TTC549 (cell line): ENCODE results near the gene ARMH1.
"Not testable (repeated sequence)": the region's sequence is repeated elsewhere in the genome, so short reads cannot be mapped to it uniquely, and the experiment has no call there.

Source experiments
- FAIRE-seq: peaks from 2 replicates; lab custom pipeline; 2012; peaks lifted over from hg19 to GRCh38; lab: Jason Lieb, UNC

ARMH1 gene

DNA sequence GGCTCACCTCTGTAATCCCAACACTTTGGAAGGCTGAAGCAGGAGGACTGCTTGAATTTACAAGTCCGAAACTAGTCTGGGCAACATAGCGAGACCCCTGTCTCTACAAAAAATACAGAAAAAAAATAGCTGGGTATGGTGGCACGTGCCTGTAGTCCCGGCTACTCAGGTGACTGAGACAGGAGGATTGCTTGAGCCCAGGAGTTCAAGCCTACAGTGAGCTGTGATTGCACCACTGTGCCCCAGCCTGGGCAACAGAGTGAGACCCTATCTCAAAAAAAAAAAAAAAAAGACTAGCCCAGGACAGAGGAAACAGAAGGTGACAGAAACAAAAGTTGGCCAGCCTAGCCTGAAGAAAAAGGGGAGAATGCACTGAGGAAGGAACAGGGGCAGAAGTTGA is 21.2 kb downstream of the ARMH1 start:
- no peak for FAIRE-seq

DNA sequence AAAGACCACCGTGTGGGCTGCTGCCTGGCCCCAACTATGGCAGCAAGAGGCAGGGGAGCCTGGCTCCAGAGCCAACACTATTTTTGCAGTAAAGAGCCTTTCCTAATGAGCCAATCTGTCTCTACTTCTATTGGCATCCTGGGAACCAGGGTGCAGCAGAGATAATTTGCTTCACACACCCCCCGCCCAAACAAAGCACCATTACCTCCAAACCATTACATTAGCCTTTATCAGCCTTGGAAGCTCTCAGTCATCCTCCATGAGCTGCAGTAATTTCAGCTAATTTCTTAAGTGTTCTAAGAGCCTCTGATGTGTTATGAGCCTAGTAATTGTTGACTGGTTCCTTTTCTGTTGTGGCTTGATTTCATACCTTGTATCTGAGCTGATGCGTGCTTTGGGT is 21.6 kb downstream of the ARMH1 start:
- no peak for FAIRE-seq

DNA sequence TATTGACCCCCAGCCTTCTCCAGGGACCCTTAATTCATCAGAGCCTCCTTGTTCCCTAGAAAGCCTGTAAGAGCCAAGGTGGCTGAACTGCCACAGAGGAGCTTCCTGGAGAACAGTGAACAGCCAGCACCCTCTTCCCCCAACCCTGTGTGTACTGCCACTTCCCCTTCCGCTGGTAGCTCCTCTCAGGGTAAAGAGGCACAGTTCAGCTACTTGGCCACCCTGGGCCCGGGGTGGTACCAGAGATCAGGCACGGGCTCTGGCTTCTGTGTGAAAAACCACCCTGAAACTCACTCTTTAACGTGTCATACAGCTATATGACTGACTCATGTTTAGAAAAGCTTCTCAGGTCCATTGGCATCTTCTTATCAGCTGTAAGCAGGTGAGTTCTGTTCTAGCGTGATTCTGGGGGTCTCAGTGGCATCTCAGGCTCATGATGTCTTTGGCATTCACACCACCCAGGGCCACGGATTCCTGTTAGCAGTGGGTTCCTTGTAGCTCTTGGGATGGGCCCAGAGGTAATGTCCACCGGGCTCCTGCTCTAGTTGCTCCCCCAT is 22.4 kb downstream of the ARMH1 start:
- no peak for FAIRE-seq

DNA sequence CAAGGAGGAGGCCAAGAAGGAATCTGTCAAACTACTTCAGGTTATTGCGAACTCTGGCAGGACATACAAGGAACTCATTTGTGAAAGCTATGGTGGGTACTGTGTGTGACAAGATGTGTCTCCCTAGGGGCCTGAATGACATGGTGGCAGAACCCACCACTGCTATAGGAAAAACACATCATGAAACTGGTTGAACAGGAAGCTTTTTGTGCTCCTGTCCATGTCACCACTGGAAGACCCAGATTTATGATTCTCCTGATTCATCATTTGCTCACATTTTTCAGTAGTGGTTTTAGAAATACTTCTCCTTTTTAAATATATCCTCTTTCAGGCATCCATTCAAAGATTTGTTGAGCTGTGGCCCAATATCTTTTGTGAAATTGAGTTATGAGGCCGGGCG is 23.6 kb downstream of the ARMH1 start:
- no peak for FAIRE-seq

DNA sequence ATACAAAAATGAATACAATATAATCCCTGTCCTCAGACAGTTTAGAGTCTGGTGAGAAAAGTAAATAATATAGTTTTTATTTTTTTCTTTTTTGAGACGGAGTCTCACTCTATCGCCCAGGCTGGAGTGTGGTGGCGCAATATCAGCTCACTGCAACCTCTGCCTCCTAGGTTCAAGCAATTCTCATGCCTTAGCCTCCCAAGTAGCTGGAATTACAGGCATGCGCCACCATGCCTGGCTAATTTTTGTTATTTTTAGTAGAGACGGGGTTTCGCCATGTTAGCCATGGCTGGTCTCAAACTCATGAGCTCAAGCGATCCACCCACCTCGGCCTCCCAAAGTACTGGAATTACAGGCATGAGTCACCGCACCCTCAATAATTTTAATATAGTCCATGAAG is 24.9 kb downstream of the ARMH1 start:
- FAIRE-seq = not testable (repeated sequence)

DNA sequence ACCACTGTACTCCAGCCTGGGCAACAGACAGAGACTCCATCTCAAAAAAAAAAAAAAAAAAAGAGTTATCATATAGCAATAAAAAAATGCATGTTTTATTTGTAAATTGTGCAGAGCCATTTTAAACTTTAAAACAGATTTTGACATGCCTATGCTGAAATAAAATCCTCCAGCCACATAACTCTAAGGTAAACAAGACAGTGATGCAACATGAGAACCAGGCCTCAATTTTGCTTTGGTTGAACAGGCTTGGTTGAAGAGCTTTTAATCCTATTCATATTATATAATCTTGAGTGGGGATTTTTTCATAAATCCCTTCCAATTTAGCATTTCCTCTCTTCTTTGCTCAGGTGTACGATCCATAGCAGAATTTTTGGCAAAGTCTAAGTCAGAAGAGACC is 26.1 kb downstream of the ARMH1 start:
- FAIRE-seq = no peak

DNA sequence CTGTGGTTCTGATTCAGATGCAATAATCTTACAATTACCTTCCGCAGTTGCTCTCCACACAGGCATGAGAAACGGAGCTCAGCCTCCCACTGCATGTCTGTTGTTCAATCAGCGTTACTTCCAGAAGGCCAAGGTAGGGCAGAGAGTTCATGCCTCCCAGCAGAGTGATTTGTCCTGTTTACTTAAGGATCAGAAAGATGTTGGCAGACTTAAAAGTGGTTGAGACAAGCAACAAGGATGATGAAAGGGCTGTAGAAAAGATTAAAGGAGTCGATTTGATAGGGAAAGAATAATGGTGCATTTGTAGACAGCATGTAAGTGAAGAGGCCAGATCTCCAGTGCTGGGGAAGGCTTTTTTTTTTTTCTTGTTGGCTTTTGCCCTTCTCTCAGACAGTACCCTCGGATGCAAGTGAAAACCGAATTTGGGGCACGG is 26.6 kb downstream of the ARMH1 start:
- no peak for FAIRE-seq

DNA sequence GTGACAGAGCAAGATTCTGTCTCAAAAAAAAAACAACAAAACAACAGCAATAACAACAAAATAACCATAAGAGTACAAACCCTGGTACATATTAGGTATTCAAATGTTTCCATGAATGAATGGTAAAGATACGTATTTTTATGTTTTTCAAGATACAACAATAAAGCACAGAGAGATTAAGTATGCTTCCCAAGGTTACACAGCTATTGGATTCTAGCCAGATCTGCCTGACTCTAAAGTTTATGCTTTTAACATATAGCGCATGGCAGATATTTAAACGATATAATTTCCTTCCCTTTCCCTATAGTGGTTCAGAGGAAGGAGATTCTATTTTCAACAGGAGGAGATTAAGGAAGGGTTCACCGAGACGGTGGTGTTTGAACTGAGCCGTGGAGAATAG is 31.0 kb downstream of the ARMH1 start:
- FAIRE-seq = no peak

DNA sequence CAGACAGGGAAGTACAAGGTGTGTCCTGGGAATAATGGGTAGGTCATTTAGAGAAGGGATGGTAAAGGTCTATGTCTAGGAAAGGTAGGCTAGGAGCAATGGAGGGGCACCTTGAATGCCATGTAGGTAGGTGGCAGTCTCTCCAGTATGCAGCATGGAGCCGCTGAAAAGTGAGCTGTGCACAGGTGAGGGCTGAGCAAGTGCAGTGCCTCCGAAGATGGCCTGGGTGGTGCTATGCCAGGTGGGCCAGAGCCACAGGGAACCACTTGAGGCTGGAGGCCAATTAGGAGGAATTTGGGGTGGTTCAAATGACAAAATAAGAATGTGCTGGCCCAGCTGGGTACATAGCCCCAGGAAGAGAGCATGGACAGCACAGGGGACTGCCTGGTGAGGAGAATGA is 31.4 kb downstream of the ARMH1 start:
- FAIRE-seq = no peak

DNA sequence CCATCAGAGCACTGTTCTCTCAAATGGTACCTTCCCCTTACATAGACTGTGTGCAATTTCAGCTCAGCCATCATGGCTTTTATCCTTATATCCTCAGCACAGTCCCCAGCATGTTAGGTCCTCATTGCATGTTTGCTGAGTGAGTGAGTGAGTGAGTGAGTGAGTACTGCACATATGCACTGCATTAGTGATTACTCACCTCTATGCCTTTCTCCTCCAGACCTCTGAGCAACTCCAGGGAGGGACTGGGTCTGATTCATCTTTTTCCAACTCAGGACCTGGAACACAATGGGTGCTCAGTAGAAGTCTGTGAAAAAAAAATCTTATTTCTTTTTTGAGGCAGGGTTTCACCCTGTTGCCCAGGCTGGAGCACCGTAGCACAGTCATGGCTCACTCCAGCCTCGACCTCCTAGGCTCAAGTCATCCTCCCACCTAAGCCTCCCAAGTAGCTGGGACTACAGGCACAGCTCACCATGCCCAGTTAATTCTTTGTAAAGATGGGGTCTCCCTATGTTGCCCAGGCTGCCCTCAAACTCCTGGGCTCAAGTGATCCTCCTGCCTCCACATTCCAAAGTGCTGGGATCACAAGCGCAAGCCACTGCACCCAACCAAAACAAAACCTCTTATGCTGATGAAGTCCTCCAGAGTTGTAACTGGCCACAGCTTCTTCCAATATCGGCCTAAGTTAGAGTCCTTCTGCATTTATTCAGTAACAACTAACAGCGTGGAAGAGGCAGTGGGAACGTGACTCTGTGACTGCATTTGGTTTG is 32.8 kb downstream of the ARMH1 start:
- FAIRE-seq = no peak

DNA sequence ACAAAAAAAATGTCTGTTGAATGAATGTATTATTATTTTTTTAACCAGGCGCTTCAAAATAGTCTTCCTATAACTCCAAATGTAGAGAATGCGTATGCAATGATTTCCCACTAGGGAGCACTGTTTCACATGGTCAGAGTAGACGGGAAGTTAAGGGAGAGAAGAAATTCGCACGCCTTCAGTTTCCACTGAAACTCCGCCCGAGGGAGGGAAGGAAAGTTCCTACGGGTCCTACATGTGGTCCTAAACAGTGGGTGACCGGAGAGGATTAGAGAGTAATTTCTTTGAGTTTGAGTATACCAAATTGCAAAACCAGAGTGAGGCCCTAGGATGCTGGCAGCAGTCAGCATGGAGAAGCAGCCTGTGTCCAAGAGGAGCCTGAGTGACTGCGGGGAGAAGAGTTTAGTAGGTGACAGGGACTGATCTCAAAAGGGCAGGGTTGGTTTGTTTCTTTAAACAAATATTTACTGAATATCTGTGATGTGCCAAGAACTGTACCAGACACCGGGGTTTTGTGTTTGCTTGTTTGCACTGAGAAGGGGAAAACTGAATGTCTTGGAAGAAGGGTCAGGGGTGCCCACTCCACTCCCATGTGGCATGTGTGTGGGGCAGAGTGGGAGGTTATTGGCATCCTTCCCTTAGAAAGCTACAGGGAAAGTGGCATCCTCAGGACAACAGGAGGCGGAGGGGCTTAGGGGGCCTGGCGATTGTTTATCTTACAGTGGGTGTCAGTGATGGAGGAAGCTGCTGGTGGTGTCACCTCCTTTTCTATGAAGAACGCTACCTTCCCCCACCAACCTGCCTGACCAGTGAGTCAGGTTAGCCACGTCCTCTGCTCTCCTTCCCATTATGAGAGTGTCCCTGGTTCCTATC is 33.7 kb downstream of the ARMH1 start:
- peak; percentile 64 for FAIRE-seq

DNA sequence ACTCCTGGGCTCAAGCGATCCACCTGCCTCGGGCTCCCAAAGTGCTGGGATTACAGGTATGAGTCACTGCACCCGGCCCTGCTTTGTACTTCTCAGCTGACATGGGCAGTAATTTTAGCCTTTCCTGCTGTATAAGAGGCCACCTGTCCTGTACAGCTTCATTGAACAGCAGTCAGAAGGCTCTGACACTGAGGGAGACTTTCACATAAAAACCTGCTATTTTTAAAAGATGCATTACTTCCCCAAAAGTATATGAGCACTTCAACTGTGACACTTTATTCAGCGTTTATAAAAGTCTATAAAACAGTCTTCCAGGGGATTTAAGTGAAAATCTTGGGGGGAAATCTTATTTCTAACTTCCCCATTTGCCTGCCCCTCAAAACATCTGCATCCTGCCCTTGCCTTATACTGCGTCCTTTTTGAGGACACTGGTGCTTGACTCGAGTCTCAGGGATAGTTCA is 38.8 kb downstream of the ARMH1 start:
- no peak for FAIRE-seq

DNA sequence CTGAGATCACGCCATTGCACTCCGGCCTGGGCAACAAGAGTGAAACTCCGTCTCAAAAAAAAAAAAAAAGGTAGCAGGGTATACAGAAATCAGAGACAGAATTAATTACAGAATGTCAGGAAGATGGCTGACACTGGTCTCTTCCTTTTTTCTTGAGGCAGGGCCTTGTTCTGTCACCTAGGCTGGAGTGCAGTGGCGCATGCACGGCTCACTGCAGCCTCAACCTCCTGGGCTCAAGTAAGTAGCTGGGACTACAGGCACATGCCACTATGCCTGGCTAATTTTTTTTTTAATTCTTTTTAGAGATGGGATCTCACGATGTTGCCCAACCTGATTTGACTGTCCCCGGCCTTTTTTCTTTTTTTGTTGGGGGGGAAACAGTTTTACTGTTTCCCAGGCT is 40.0 kb downstream of the ARMH1 start:
- no peak for FAIRE-seq

DNA sequence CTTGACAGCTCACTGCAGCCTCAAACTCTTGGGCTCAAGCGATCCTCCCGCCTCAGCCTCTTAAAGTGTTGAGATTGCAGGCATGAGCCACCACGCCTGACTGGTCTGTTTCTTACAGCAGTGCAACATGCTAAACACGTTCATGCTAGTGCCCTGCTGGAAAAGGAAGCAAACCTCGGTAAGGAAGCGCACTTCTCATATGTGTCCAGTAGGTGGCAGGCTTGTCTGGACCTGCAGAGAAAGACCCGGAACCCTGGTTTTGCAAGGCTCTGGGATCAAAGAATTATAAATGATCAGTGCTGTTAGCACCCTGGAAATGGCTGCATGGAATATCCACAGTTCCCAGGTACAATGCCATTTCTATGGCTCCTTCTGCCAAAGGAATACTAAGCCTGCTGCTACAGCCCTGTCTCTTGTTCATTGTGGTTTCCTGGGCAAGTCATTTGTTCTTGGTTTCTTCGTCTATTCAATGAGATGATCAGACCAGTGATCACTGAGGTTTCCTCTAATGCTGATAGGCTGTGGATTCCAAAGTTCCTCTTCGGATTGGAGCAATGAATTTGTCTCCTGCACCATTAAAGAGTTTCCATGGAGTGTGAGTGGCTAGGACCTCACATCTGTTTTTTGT is 40.5 kb downstream of the ARMH1 start:
- FAIRE-seq = peak; percentile 50

DNA sequence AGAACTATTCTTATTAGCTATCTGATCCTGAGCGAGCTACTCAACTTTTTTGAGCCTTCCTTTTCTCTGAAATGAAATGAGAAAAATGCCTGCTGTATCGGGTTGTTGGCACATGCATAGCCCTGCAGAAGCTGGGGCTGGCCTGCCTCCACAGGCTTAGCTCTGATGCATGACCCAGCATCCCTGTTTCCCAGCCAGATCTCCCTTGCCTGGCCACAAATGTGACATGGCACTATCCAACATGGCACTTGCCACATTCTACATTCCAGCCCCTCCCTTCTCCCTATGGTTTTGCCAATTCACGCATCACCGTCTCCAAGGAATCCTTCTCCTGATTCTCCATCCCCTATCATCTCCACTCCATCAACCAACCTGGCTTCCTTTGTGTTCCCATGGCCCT is 42.6 kb downstream of the ARMH1 start:
- no peak for FAIRE-seq

DNA sequence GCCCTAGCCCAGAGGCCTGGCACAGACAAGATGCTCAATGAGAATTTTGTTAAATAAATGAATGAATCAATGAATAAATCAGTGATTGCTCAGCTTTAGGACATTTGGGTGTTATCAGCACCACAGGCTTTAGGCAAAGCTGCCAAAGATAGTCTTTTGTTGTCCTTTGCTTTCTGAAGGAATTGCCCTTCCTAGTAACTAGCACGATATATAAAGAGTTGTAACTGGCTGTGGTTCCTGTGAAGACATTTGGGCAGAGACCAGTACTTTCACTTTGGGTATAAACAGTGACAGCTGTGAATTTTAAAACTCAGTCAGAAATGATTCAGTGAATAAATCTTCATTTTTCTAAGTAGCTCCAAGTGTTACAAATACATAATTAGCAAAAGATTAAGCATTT is 43.1 kb downstream of the ARMH1 start:
- no peak for FAIRE-seq

DNA sequence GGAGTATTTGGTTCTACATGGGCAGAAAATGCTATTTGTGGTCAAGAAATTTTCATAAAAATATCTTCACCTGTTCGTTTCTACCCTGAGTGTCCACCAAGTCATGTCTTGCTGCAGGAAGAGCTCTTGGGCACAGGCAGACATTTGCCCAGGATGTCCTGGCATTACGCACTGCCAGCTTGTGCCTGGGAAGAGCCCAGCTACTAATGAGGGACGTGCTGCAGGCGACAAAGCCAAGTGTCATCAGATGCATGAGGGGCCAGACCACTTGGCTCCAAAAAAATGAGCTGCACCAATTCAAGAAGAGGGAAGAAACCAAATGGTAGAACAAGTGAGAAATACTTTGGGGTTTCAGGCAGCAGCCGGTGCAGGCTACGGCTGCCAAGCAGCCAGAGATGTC is 43.6 kb downstream of the ARMH1 start:
- no peak for FAIRE-seq

DNA sequence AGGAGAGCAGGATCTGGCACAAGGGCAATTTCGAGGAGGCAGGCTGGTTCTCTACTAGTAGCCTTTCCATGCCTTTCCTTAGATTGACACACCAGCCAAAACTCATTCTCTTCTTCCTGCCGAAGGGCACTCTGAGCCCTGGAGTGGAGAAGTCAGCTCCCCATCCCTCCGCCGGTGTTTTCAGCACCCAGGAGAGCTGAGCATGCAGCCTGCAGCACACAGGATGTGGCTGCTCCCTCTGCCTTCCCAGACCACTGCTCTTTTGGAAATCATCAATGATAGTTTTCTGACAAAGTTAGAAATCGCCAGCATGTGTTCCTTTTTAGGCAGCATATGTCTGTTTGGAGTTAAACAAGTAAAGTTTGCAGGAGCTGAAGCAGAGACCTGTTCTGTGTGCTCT is 44.8 kb downstream of the ARMH1 start:
- no peak for FAIRE-seq

DNA sequence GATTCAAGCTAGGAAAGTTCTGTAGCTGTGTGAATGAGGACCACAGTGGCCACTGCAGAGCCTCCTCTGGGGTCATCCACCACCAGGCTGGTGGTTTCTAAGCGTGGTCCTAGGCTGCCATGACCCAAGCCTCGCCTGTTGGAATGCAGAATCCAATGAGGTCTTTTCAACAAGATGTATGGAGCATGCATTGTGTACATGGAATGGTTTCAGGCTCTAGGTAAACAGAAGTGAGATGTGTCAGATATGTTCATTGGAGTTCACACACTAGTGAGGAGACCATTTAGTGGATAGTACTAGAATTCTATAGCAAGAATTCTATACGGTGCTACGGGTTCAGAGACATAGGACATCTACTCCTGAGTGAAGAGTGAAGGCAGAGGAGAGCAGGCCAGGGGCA is 45.8 kb downstream of the ARMH1 start:
- no peak for FAIRE-seq

DNA sequence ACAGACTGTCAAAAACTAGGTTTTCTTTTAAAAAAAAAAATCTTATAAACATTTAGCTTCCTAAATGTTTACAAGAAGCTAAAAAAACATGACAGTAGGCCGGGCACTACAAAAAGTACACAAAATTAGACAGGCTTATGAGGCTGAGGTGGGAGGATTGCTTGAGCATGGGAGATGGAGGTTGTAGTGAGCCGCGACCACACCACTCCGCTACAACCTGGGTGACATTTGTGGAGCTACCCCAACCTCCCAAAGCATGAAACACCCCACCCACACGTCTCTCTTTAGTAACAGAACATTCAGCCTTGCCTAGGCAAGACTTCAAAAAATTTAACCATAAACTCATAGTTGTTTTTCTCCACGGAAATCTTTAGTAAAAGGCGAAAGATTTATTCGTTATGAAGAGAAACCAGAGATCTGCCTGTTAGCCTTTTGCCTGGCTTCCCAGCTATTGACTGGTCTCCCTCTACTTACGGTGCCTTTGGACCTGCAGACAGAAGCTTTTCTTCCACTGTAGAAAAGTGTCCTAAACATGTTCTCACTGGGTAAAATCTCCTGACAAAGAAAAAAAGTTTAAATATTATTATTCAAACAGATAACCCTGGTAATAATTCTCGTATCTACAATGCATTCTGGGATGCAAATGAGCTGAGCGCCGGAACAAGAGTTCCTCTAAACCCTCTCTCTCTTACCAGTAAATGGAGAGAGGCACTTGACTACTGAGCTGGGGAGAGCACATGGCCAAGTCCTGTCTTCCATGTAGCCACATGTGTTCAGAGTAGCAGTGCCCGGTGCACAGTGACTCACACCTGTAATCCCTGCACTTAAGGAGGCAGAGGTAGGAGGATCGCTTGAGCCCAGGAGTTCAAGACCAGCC is 47.2 kb downstream of the ARMH1 start:
- peak; percentile 94 for FAIRE-seq

DNA sequence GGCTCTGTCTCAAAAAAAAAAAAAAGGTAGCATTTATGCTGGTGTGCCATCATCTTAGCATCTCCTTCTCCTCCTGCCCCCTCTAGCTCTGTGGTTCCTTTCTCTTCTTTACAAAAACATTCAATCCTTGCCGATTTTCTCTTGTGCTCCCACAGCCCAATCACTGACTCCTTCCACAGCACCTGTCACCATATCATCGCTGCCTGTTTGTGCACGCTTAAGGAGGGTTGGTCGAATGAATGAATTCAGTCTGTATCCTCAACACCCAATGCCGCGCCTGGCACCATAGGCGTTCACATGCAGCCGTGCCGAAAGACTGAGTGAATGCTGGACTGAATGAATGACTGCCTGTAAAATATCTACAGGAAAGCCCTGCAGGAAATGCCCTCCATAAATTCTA is 48.5 kb downstream of the ARMH1 start:
- FAIRE-seq = no peak
